GM10248 (cell line): ENCODE results near the gene SLC26A9.

Experiments
- CTCF ChIA-PET: fragments of 300-600 bp; sonication (Branson Sonifier 250); formaldehyde crosslinking; extraction: SDS; loops from one replicate; lab custom pipeline; 2021; ENCODE audit warnings: antibody characterized with exemption; lab: Yijun Ruan, JAX
- POLR2A ChIA-PET: fragments of 350-650 bp; sonication (Branson Sonifier 250); formaldehyde crosslinking; extraction: SDS; loops from one replicate; lab custom pipeline; 2020; ENCODE audit warnings: antibody characterized with exemption; lab: Yijun Ruan, JAX
- DNase-seq: peaks from one replicate; pipeline ENCODE4 v3.0.0; 2012; ENCODE audit errors: extremely low spot score
- TF ChIP-seq, protein P1 (sequence below): IDR thresholded peaks from 2 replicates; pipeline ENCODE4 v1.5.1; 2012; ENCODE audit warnings: mild to moderate bottlenecking, low read depth; ENCODE audit errors: extremely low read depth, missing control alignments, control extremely low read depth

Gene SLC26A9

DNA sequence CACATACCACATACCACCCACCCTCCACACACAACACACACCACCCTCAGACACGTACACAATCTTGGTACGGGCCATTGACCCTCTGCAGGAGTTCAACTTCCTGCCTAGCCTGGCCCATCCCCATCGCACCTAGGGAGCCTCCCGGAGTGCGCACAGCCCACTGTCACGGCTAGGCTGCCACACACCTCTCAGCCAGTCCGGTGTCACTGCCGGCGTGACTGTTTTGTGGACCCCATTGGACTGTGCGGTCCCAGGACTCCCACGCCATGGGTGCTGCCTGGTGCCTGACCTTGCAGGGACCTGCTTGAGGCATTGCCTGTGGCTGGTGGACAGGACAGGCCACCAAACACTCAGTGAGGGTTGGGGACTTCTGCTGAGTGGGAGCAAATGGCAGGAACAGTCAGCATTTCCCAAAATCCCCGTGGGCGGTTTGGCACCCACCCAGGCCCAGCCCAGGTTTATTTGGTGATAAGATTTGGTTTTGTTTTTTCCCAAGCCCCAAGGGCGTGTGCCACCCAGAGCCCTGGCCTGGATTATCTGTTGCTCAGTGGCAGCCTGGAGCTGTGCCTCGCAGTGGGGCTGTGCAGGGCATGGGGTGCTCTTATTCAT is 32.2 kb upstream of the SLC26A9 start:
- DNase-seq = no peak
- POLR2A ChIA-PET = no interaction called here
- TF ChIP-seq, protein P1, sequence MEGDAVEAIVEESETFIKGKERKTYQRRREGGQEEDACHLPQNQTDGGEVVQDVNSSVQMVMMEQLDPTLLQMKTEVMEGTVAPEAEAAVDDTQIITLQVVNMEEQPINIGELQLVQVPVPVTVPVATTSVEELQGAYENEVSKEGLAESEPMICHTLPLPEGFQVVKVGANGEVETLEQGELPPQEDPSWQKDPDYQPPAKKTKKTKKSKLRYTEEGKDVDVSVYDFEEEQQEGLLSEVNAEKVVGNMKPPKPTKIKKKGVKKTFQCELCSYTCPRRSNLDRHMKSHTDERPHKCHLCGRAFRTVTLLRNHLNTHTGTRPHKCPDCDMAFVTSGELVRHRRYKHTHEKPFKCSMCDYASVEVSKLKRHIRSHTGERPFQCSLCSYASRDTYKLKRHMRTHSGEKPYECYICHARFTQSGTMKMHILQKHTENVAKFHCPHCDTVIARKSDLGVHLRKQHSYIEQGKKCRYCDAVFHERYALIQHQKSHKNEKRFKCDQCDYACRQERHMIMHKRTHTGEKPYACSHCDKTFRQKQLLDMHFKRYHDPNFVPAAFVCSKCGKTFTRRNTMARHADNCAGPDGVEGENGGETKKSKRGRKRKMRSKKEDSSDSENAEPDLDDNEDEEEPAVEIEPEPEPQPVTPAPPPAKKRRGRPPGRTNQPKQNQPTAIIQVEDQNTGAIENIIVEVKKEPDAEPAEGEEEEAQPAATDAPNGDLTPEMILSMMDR = no peak
- CTCF ChIA-PET = interaction anchor here (2.2 to 13.6 kb wide), 4 partner anchors 11 to 317 kb away, joined by 15 to 323 read pairs (median 166); no protein-coding TSS in a partner anchor

DNA sequence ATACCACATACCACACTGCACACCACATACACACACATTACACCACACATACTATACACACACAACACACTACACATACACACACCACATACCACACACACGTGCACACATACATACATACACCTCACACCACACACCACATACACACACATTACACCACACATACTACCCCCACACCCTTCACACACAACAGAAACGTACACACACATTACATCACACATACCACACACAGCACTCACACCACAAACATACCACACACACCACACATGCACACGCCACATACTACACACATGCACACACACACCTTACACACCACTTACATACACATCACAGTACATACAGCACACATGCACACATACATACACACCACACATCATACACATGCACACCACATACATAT is 31.5 kb upstream of the SLC26A9 start:
- no peak for DNase-seq
- POLR2A ChIA-PET = no interaction called here
- TF ChIP-seq, protein P1 = no peak

DNA sequence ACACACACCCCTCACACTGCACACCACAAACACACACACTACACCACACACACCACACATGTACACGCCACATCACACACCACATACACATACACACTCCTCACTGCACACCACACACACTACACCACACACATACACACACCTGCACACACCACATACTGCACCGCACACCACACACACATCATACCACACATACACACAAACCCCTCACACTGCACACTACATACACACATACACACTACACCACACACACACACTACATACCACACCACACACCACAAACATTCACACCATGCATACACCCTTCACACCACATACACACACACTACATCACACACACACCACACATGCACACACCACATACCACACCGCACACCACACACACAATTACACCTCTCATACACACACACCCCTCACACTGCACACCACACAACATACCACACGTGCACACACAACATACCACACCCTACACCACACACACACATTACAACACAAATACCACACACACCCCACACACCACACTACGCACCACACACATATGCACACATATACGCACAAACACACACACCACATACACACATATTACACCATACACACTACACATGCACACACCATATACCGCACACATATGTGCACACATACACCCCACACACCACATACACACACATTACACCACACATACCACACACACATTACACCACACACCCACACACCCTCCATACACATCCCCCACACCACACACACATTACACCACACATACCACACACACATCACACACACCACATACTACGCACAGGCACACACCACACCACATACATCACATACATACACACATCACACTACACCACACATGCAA is 30.3 kb upstream of the SLC26A9 start:
- POLR2A ChIA-PET = no interaction called here
- TF ChIP-seq, protein P1 = no peak
- CTCF ChIA-PET = no interaction called here
- DNase-seq = no peak

More for the DNA sequence above, 31.5 kb upstream of the SLC26A9 start:
- CTCF ChIA-PET = no interaction called here

DNA sequence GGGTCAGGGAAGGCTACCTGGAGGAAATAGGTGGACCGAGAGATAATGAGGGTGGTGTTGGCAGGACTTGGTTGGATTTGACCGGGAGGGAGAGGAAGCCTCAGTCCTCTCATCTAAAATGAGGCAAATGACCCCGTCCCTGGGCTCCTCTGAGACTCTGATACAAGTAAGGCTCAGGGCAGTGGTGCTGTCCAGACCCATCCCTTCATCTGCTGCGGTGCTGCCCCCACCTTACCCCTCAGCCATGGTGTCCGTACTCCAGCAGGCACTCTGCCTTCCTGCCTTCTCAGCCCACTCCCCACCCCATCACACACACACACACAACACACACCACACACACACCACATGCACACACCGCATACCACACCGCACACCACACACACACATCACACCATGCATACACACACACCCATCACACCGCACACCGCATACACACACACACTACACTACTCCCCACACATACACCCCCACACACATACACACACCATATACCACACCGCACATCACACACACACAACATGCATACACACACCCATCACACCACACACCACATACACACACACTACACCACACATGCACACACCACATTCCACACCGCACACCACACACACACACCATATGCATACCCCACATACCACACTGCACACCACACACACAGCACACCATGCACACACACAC is 29.4 kb upstream of the SLC26A9 start:
- no peak for DNase-seq
- ChIA-PET POLR2A (no interaction called here), CTCF (interaction anchor here (0.8 to 2.2 kb wide), 3 partner anchors 54 to 181 kb away, joined by 3 to 9 read pairs (median 4); no protein-coding TSS in a partner anchor)
- TF ChIP-seq, protein P1 = no peak

DNA sequence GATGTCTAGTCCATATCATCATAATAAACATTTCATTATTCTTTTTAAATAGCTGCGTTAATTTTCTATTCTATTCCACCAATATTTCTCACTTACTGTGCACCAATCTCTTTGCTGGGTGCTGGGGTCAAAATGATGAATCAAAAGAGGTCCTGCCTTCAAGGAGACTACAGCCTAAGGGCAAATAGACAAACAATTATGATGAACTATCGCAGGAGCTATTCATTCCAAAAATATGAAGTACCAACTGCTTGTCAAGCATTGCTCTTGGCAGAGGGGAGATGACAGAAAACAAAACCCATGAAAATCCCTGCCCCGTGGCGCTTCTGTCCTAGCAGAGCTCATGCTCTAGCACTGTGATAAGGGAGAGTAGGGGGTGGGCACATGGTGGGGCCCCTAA is 28.8 kb upstream of the SLC26A9 start:
- ChIA-PET CTCF (interaction anchor here (0.8 to 2.2 kb wide), 5 partner anchors 53 to 316 kb away, joined by 3 to 9 read pairs (median 3); no protein-coding TSS in a partner anchor), POLR2A (no interaction called here)
- TF ChIP-seq, protein P1 = no peak
- DNase-seq = no peak

DNA sequence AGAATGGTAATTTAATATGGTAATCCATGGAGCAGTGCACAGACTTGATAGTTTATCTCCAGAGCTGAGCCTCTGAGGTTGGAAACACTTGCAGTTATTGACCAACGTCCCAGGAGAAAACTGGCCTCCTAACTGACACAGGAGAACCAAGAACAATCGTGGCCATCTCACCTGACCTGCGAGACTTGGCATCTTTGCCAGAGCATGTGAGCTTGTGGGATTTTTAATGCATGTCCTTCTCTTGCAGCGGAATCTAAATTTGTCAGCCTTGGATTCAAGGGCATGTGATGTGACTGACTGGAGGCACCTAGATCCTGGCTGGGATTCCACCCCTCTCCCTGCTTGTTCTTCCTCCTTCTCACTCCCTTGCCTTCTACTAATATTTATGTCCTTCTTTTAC is 27.8 kb upstream of the SLC26A9 start:
- ChIA-PET POLR2A (no interaction called here), CTCF (interaction anchor here (0.8 to 2.2 kb wide), 7 partner anchors 8 to 315 kb away, joined by 3 to 9 read pairs (median 3); no protein-coding TSS in a partner anchor)
- TF ChIP-seq, protein P1 = no peak
- DNase-seq = no peak
